ENCODE data around the gene PEX19.
A peak's percentile ranks its signal among the peaks of the same experiment; 100 is the strongest.

Gene PEX19

DNA sequence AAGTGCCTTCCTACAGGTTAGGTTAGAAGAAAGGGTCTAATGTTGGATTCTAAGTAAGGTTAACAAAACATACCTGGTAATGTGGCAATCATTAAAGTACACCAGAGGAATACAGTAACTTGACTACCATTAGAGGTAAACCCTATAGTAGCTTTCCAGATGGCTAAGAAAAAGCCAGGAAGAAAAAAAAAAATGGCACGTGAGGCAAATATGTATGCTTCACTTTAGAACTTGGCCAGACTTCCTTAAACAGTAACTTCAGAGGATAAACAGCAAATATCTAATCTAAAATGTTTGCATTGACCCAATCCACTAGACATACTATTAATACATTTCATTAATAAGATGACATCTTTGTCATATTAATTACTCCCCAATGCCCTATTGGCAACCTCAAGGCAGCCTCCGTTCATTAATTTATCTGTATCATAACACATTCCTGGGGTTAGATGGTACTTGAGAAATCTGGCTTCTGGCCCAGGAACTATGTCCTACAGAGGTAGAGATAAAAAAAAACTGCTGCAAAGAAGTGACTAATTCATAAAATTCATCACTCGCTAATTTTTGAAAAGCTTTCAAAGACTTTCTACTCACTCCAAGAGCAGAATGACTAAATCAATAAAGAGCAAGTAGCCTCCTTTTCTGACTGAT lies 28.4 kb downstream of the PEX19 start (continued):
- TF ChIP-seq ZBTB8A (tag by site-specific recombination; IDR thresholded peaks at IDR 0.05) (no peak), ZIC2 (tag by site-specific recombination; IDR thresholded peaks at IDR 0.05) (no peak), FEZF1 (tag by site-specific recombination; IDR thresholded peaks at IDR 0.05) (peak; percentile 17; the same call in 1 of the 2 replicates), ZNF530 (tag by site-specific recombination; IDR thresholded peaks at IDR 0.05; ENCODE audit: low read depth) (no peak), SALL2 (tag by site-specific recombination; IDR thresholded peaks at IDR 0.05; ENCODE audit: borderline replicate concordance) (no peak), SETDB1 (IDR thresholded peaks at IDR 0.05; ENCODE audit: insufficient read length, low read length) (no peak), GFI1B (tag by site-specific recombination; IDR thresholded peaks at IDR 0.05) (no peak), ZBTB48 (tag by site-specific recombination; IDR thresholded peaks at IDR 0.05) (no peak), ZXDB (tag by site-specific recombination; IDR thresholded peaks at IDR 0.05) (no peak; the same call in 1 of the 2 replicates), ZNF558 (tag by site-specific recombination; IDR thresholded peaks at IDR 0.05) (no peak)
- TF ChIP-seq, protein P1, sequence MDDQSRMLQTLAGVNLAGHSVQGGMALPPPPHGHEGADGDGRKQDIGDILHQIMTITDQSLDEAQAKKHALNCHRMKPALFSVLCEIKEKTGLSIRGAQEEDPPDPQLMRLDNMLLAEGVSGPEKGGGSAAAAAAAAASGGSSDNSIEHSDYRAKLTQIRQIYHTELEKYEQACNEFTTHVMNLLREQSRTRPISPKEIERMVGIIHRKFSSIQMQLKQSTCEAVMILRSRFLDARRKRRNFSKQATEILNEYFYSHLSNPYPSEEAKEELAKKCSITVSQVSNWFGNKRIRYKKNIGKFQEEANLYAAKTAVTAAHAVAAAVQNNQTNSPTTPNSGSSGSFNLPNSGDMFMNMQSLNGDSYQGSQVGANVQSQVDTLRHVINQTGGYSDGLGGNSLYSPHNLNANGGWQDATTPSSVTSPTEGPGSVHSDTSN (CRISPR knock-in tag; IDR thresholded peaks at IDR 0.05), result no peak

- POLR2A ChIA-PET, result no interaction called here
These were observed 29.1 kb downstream of the PEX19 start for GRCh38 chr1:160255781-160256300.

DNA sequence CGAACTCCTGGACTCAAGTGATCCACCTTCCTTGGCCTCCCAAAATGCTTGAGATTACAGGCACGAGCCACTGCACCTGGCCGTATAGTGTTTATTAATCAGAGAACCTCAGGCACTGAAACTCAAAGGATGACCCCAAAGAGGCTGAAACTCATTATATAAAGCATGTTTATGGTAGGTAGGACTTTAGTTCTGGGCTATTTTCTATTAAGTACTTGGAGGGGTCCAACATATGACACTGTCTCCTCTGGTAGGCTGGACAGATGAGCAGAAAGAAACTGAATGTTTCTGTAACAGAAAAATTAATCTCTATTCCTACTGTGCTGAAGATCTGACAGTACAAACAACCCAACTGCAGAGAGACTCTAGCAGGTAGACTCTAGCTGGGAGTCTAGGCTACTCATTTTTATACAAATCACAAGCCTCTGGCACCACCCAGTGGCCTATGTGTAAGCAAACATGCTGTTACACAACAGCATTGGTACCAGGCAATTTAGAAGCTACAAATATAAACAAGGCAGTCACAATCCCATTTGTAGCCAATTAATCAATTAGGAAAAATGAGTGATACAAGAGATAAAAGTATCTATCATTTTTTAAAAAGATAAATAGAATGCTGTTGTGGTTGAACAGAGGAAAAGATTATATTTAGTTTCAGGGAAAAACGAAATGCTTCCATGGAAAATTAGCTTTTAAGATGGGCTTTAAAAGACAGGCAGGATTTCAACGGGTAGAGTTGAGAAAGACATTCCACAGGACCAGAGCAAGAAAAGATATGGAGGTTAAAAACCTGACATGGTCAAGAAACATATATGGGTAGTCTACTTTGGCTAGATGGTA lies 33.0 kb downstream of the PEX19 start:
- no peak overlapping the region for H3K4me3 ChIP-seq (ENCODE audit: low read depth, low read length)
- peaks cover 20 to 21% of the 10 kb centered on the region in 2 experiments for H3K36me3 ChIP-seq (ENCODE audit: control insufficient read depth in 2 of 2, insufficient read depth in 1 of 2, low read length in 2 of 2)
- ChIA-PET POLR2A (interaction anchor here (0.7 to 1.7 kb wide), 10 partner anchors 8 to 153 kb away, joined by 3 to 8 read pairs (median 4); partner anchors contain the start of genes DCAF8, IGSF8 and PEX19), CTCF (interaction anchor here (0.6 to 7.3 kb wide), 62 partner anchors 9 to 1120 kb away, joined by 3 to 144 read pairs (median 5); partner anchors contain the start of genes ATP1A4, CASQ1, IGSF8 and KCNJ9)
- H3K27ac ChIP-seq (ENCODE audit: extremely low read depth, low read depth, low read length), result no peak overlapping the region
- peaks cover 10% of the 10 kb centered on the region; the same call in 1 of the 2 replicates for H3K4me1 ChIP-seq (ENCODE audit: control insufficient read depth, insufficient read depth, low read length)
- H3K9me3 ChIP-seq (ENCODE audit: control insufficient read depth, insufficient read depth, low read depth, low read length), result no peaks in the 10 kb centered on the region
- TF ChIP-seq ZNF621 (tag by site-specific recombination; IDR thresholded peaks at IDR 0.05) (no peak), ZNF544 (tag by site-specific recombination; IDR thresholded peaks at IDR 0.05) (no peak), ZBTB7A (tag by site-specific recombination; IDR thresholded peaks at IDR 0.05; ENCODE audit: low read depth) (no peak), ZNF76 (tag by site-specific recombination; IDR thresholded peaks at IDR 0.05; ENCODE audit: borderline replicate concordance, low read depth) (no peak), ZNF585B (tag by site-specific recombination; IDR thresholded peaks at IDR 0.05) (no peak), ZNF521 (tag by site-specific recombination; IDR thresholded peaks at IDR 0.05) (no peak), RBAK (tag by site-specific recombination; IDR thresholded peaks at IDR 0.05) (no peak), TRIM28 (IDR thresholded peaks at IDR 0.05; ENCODE audit: borderline replicate concordance, low read length) (no peak), SALL2 (tag by site-specific recombination; IDR thresholded peaks at IDR 0.05; ENCODE audit: borderline replicate concordance) (no peak), ZNF311 (tag by site-specific recombination; IDR thresholded peaks at IDR 0.05; ENCODE audit: borderline replicate concordance) (no peak), GLI4 (tag by site-specific recombination; IDR thresholded peaks at IDR 0.05) (no peak), ZSCAN30 (tag by site-specific recombination; IDR thresholded peaks at IDR 0.05) (peak; percentile 34; the same call in 1 of the 2 replicates), ZNF660 (tag by site-specific recombination; IDR thresholded peaks at IDR 0.05) (peak; percentile 85), ZNF133 (tag by site-specific recombination; IDR thresholded peaks at IDR 0.05) (no peak), ZNF510 (tag by site-specific recombination; IDR thresholded peaks at IDR 0.05; ENCODE audit: insufficient replicate concordance) (no peak)
- TF ChIP-seq, protein P2, sequence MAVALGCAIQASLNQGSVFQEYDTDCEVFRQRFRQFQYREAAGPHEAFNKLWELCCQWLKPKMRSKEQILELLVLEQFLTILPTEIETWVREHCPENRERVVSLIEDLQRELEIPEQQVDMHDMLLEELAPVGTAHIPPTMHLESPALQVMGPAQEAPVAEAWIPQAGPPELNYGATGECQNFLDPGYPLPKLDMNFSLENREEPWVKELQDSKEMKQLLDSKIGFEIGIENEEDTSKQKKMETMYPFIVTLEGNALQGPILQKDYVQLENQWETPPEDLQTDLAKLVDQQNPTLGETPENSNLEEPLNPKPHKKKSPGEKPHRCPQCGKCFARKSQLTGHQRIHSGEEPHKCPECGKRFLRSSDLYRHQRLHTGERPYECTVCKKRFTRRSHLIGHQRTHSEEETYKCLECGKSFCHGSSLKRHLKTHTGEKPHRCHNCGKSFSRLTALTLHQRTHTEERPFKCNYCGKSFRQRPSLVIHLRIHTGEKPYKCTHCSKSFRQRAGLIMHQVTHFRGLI (tag by site-specific recombination; IDR thresholded peaks at IDR 0.05), result no peak

More at GRCh38 chr1:160255781-160256300, 29.1 kb downstream of the PEX19 start:
- CTCF ChIA-PET, result interaction anchor here (0.6 to 1.3 kb wide), 4 partner anchors 37 to 170 kb away, joined by 3 to 7 read pairs (median 4); no protein-coding TSS in a partner anchor
- no peaks in the 10 kb centered on the region for H3K9me3 ChIP-seq (ENCODE audit: control insufficient read depth, insufficient read depth, low read depth, low read length)
- TF ChIP-seq ZNF362 (tag by site-specific recombination; IDR thresholded peaks at IDR 0.05) (peak; percentile 80; the same call in 1 of the 2 replicates), ZIC2 (tag by site-specific recombination; IDR thresholded peaks at IDR 0.05) (no peak)
- peaks cover 34% of the 10 kb centered on the region for H3K4me1 ChIP-seq (ENCODE audit: control insufficient read depth, insufficient read depth, low read length)
- H3K4me3 ChIP-seq (ENCODE audit: low read depth, low read length), result no peak overlapping the region
- no peak overlapping the region for H3K27ac ChIP-seq (ENCODE audit: extremely low read depth, low read depth, low read length)
- H3K36me3 ChIP-seq (ENCODE audit: control insufficient read depth in 2 of 2, insufficient read depth in 1 of 2, low read length in 2 of 2), result peaks cover 12 to 17% of the 10 kb centered on the region in 2 experiments
